ENCODE measurements around the gene KCNQ1. TPM values are rescaled to one million over a fixed set of nuclear protein-coding genes. Genes with fewer than 3 reads are reported as not detected.

Gene KCNQ1
- polyA plus RNA-seq, 1 donor (not counting 4 experiments of a cell fraction or from before 2014, with no cell fraction given), result not detected

DNA sequence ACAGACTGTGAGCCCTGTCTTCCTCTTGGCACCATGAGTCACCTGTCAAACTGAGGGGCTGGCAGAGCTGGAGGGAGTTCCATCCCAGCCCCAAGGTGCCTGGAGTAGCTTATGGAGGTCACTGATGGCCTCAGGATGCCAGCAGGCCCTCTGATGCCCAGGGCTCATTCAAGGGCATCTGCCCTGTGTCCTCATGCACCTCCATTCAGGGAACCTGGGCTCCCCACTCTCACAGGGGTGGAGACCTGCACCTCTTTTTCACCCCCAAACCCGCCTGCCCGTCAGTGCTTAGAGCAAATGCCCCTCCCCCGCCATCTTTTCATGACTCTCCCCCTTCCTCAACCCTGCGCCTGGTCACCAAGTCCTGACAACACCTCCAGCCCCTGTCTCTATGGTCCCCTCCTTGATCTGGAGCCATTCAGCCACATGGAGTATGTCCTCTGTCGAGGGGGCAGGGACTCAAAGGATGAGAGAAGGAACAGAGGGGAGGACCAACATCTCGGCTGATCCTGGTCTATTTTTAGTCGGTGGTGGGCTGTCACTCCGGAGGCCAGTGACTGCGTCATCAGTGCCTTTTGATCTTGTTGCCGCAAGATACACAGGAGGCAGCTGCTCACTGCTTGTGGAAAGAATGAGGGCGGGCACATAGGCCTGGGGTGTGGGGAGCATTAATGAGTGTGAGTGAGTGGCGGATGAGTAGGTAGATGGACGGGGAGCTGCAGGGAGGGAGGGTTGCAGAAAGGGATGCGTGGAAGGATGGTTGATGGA lies 368.5 kb downstream of the KCNQ1 start:
- no peak overlapping the region for H3K4me3 ChIP-seq (ENCODE audit: control insufficient read depth in 2 of 3, extremely low read depth in 1 of 3, insufficient read depth in 2 of 3, low read depth in 1 of 3, low read length in 3 of 3)
- no peak overlapping the region for H2AFZ ChIP-seq (ENCODE audit: control insufficient read depth, low read length)
- H3K36me3 ChIP-seq (ENCODE audit: control insufficient read depth in 2 of 2, extremely low read depth in 1 of 2, insufficient read depth in 2 of 2, low read length in 2 of 2), result no peaks in the 10 kb centered on the region
- no peak overlapping the region for H3K4me2 ChIP-seq (ENCODE audit: control insufficient read depth, extremely low read depth, insufficient read depth, low read depth, low read length)
- dilution Hi-C loops (cut with MboI; ENCODE audit: extremely low pct_ligation_motif_present, low sequenced_read_pairs), result no loop called here
- no peak for FAIRE-seq
- H3K9me1 ChIP-seq (ENCODE audit: control insufficient read depth, extremely low read depth, insufficient read depth, low read length), result no peaks in the 10 kb centered on the region
- no peaks in the 10 kb centered on the region for H3K79me2 ChIP-seq (ENCODE audit: control insufficient read depth, insufficient read depth, low read length)
- no peak for TF ChIP-seq CTCF (optimal IDR thresholded peaks at IDR 0.05 in 1 of 3, IDR thresholded peaks at IDR 0.05 in 1 of 3, conservative IDR thresholded peaks at IDR 0.05 in 1 of 3; ENCODE audit: extremely low read depth in 1 of 3, insufficient read depth in 2 of 3, low read length in 3 of 3)
- TF ChIP-seq EZH2 (IDR thresholded peaks at IDR 0.05; ENCODE audit: low read length), result no peak
- DNase-seq (ENCODE audit: low read depth, low spot score), result no peak
- no peaks in the 10 kb centered on the region for H3K9me3 ChIP-seq (ENCODE audit: control insufficient read depth, low read depth, low read length)
- H3K9ac ChIP-seq (ENCODE audit: control insufficient read depth, extremely low read depth, insufficient read depth, low read length), result no peak overlapping the region
- H3K4me1 ChIP-seq (ENCODE audit: control insufficient read depth, extremely low read depth, insufficient read depth, low read length), result no peaks in the 10 kb centered on the region
- H4K20me1 ChIP-seq (ENCODE audit: control insufficient read depth, extremely low read depth, insufficient read depth, low read length), result peaks cover 2% of the 10 kb centered on the region
- peaks cover 33% of the 10 kb centered on the region for H3K27me3 ChIP-seq (ENCODE audit: control insufficient read depth, extremely low read depth, insufficient read depth, low read length)
- no peak overlapping the region for H3K27ac ChIP-seq (ENCODE audit: control insufficient read depth, insufficient read depth, low read length)

- H3K4me3 ChIP-seq (ENCODE audit: control insufficient read depth in 2 of 3, extremely low read depth in 1 of 3, insufficient read depth in 2 of 3, low read depth in 1 of 3, low read length in 3 of 3), result no peak overlapping the region
- dilution Hi-C loops (cut with MboI; ENCODE audit: extremely low pct_ligation_motif_present, low sequenced_read_pairs), result no loop called here
- no peaks in the 10 kb centered on the region for H3K9me1 ChIP-seq (ENCODE audit: control insufficient read depth, extremely low read depth, insufficient read depth, low read length)
- TF ChIP-seq EZH2 (IDR thresholded peaks at IDR 0.05; ENCODE audit: low read length) (no peak), CTCF (optimal IDR thresholded peaks at IDR 0.05 in 1 of 3, IDR thresholded peaks at IDR 0.05 in 1 of 3, conservative IDR thresholded peaks at IDR 0.05 in 1 of 3; ENCODE audit: extremely low read depth in 1 of 3, insufficient read depth in 2 of 3, low read length in 3 of 3) (no peak)
- H3K4me2 ChIP-seq (ENCODE audit: control insufficient read depth, extremely low read depth, insufficient read depth, low read depth, low read length), result no peak overlapping the region
- FAIRE-seq, result no peak
- peaks cover 27% of the 10 kb centered on the region for H3K27me3 ChIP-seq (ENCODE audit: control insufficient read depth, extremely low read depth, insufficient read depth, low read length)
- H2AFZ ChIP-seq (ENCODE audit: control insufficient read depth, low read length), result no peak overlapping the region
- H3K4me1 ChIP-seq (ENCODE audit: control insufficient read depth, extremely low read depth, insufficient read depth, low read length), result no peaks in the 10 kb centered on the region
- H3K9me3 ChIP-seq (ENCODE audit: control insufficient read depth, low read depth, low read length), result peaks cover under 1% of the 10 kb centered on the region
- no peak overlapping the region for H3K27ac ChIP-seq (ENCODE audit: control insufficient read depth, insufficient read depth, low read length)
- no peaks in the 10 kb centered on the region for H3K36me3 ChIP-seq (ENCODE audit: control insufficient read depth in 2 of 2, extremely low read depth in 1 of 2, insufficient read depth in 2 of 2, low read length in 2 of 2)
- peaks cover 2% of the 10 kb centered on the region for H4K20me1 ChIP-seq (ENCODE audit: control insufficient read depth, extremely low read depth, insufficient read depth, low read length)
- H3K9ac ChIP-seq (ENCODE audit: control insufficient read depth, extremely low read depth, insufficient read depth, low read length), result no peak overlapping the region
- no peak for DNase-seq (ENCODE audit: low read depth, low spot score)
- H3K79me2 ChIP-seq (ENCODE audit: control insufficient read depth, insufficient read depth, low read length), result no peaks in the 10 kb centered on the region
Measured at GRCh38 chr11:2813968-2814367, 369.2 kb downstream of the KCNQ1 start.

Measured in keratinocyte (primary cell).